Stimulated activated CD4-positive, alpha-beta T cell treated with anti-CD3 and anti-CD28 coated beads, Interleukin-12 subunit alpha, Interleukin-12 subunit beta, amount 100 ng/mL, for 4 hours (primary cell): Measurements from ENCODE around the gene MYBBP1A.

Experiments
- DNase-seq: peaks from one replicate; pipeline ENCODE4 v3.0.0-alpha.2; 2020

The MYBBP1A gene

DNA sequence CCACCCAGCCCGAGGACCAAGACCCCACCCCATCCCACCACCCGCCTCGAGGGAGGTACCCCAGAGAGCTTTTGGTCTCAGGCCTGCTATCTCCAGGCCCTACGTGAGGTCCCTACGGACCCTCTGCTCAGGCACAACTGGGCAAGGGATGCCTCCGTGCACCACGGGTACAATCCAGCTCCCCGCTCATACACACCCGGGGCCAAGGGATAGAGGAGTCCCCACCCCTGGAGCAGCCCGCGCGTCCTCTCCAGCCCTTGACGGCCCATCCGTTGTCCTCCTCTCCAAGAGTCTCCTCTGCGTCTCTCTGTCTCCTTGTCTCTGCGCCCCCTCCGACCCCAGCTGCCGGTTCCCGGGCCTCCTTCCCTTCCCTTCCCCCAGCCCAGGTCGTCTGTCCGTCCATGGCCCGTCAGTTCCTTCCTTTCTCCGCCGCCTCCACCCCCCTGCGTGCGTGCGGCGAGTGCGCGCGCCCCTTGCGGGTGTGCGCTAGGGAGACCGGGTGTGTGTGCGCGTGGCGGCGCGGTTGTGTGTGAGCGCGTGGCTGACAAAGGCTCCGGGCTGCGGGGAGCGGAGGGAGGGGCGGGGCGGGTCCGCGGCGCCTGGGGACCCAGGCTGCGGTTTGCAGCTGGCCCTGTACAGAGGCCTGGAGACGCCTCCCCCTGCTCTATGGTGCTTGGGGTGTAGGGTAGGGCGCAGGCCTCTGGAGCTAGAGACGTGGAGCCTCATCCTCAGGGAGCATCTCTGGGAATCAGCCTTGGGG lies 55.6 kb downstream of the MYBBP1A start:
- DNase-seq = peak; percentile 30

GRCh38 chr17:4498461-4499397 lies 56.5 kb downstream of the MYBBP1A start, which contains the start of gene SPNS2:
TSS of gene SPNS2 (plus strand) at chr17:4498881. CDS start at chr17:4499048, 167 bp downstream.
- peak; percentile 67 for DNase-seq

- DNase-seq = no peak
These were observed 57.9 kb downstream of the MYBBP1A start for GRCh38 chr17:4497101-4497824.

DNA sequence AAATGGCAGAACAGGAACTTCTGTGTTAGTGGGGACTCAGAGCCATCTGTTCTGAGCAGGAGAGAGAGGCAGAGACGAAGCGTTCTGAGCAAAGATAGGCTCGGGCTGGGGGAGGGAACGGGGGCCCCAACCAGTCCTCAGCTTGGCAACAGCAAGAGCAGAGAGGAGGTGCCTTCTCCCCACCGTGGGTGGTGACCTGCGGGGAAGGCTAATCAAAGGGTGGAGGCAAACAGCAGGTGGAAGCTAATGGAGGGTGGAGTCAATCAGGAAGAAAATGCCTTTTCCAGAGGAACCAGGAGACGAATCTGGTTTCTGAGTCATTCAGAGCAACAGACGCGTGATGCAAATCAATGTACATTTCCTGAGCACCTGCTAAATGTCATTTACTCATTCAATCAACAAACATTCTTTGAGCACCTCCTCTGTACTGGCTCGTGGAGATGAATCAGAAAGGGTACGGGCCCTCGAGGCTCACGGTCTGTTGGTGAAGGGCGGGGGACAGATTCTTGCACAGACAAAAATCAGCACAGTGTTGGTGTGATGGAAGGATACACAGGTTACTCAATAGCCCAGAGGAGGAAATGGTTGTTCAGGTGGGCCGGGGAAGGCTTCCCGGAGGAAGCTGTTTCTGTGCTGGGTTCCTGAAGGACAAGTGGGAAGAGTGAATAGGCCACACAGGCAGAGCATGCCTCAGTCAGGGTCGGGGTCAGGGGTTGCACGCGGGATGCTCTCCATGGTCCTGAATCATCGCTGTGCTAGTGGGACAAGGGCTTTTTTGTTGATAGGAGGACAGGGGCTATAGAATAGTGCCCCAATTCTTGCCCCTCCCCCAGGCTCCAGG lies 62.2 kb downstream of the MYBBP1A start:
- DNase-seq = no peak

- no peak for DNase-seq
These were observed 64.5 kb downstream of the MYBBP1A start for GRCh38 chr17:4490637-4491061.

GRCh38 chr17:4490109-4490591 lies 65.0 kb downstream of the MYBBP1A start:
- no peak for DNase-seq

DNA sequence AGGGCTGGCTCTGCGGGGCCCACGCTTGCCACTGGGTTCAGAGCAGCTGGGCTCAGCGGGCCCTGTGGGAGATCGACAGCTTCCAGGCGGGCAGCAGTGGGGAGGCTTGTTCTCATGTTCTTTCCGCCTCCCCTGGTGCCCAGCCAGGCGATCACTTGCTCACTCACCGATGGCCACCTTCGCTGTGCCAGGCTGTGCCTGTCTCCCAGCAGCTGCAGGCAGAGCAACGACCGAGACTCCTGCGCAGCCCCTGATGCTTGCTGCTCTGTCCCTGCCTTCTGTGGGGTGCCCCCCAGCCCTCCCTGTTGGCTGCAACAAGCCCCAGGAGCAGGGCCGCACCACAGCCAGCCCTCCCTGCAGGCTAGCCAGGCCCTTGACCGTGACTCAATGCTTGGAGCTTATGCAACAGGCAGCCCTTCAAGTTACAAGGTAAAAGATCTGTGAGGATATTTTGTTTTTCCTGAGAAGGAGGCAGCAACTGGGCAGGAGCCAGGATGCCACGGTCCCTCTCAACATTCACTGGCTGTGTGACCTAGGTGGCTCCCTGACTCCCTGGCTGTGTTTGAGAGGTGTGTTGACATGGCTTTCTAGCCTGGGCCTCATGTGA lies 66.1 kb downstream of the MYBBP1A start:
- no peak for DNase-seq
